NAMALWA (cell line): ENCODE data around the gene G6PD.
A peak's percentile ranks its signal among the peaks of the same experiment; 100 is the strongest.

ENCODE experiments used
- DNase-seq: peaks from one replicate; pipeline ENCODE4 v3.0.0-alpha.2; 2015; ENCODE audit warnings: low spot score

G6PD gene

DNA sequence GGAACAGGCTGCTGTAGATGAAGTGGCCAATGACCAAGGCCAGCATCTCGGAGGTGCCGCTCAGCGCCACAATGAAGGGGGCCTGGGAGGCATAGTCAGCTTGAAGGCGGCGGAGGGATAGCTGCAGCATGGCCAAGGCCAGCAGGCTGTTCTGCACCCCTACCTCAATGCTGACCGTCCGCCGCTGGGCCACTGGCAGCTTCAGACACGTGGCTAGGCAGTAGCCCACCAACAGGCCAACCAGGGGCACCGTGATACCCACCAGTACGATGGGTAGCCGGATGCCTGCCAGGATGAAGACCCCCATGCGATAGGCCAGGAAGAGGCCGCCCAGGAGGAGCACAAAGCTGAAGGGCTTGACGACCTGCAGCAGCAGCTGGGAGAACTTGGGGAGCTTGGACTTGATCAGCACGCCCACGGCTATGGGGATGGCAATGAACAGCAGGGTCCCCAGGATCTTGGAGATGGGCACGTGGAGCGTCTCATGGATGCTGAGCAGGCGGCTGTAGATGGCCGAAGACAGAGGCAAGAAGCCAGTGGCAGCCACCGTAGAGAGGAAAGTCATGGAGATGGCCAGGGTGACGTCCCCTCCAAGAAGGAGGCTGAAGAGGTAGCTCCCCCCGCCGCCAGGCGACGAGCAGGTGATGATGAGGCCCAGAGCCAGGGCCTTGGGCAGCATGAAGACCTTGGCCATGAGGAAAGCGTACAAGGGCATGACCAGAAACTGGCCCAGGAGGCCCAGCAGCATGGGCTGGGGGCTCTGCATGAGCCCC is 58.9 kb downstream of the G6PD start:
- no peak for DNase-seq

- peak; percentile 42 for DNase-seq
Observed at GRCh38 chrX:154486396-154487207, 60.0 kb downstream of the G6PD start, which contains the start of gene UBL4A. UBL4A (minus strand) TSS chrX:154486615; CDS start chrX:154486584, 31 bp downstream.

DNA sequence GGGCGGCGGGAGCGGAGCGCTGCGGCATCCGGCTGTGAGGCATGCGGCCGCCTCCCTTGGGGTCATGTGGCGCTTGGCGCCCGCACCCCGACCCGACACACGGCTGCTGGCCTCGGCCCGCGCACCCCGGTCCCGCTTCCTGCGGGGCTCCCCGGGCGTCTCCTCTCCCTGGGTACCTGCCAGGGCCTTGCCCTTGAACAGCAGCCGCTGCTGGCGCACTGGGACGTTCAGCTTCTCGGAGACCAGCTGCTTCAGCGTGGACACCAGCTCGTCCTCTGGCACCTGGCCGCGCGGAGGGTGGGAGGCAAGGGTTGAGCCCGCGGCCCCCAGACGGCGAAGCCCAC is 60.6 kb downstream of the G6PD start:
- DNase-seq = peak; percentile 37

DNA sequence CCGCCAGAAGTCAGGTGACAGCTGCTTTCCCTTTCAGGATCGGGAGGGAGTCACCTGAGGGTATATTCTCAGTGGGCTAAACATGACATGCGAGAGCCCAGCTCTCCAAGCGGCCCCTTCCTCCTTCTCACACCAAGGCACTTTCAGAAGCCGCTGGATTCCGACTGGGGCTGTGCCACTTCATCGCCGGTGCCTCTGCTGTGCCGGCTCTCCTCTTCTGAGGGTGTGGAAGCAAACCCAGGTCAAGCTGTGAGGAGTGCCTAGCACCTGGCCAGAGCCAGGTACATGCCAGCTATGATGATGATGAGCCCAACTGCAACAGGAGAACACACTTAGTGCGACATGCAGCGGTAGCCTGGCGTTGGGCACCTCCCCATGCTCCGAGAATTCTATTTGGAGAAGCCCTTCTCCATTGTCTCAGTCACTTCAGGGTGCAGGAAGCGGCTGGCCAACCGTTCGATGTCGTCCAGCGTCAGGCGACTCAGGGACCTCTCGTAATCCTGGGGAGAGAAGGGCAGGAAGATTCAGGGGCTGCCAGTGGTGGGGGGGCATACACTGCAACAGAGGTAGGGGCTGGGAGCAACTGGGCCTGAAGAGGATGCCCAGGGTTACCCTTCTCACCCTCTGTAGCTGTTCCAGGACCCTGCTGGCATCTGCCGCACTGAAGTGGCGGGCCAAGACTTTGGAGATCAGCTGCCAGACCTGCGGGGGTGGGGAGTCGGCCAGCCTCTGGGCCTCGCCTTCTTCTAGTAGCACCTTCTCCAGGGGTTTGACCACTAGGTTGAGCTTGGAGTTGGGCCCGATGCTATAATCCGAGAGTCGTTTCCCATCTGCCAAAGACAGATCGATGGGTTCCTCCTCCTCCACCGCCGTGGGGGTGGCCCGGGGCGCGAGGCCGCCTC is 61.2 kb downstream of the G6PD start:
- DNase-seq = no peak

DNA sequence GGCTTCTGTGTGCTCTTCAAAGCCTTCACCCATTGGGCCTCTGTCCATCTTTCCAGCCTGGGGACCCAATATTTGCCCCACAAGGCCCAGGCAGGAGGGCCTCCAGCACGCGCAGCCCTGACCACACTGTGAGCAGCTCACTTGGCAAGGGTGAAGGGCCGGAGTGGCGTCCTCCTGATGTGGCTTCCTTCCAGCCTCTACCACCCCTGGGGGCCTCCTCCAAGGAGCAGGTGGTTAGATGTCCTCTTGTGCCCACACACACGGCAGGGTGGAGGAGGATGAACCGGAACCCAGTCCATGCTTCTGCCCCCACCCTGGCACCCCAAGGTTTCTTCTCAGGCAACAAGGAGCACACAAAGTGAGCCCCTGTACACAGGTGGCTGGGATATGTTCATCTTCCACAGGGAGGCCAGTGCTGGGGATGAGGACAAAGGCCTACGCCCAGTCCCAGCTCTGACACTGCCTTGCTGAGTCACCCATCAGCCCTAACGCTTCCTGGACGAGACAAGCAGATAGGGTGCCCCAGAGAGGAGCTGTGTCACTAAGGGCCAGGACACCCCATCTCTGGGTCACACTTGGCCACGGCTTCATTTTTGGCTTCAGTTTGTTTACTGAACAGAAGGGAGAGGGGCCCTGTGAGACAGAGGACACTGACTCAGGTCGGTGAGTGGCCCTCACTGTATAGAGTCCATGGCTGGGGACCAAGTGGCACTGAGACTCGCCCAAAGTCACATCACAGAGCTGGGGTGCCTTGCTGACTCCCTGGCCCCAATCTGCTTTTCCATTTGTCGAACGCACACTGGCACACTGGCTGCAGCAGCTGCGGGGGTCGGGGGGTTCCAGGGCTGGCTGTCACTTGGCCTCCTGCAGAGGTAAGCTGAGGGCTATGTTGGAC is 62.1 kb downstream of the G6PD start:
- no peak for DNase-seq

GRCh38 chrX:154483325-154483724 is 63.3 kb downstream of the G6PD start:
- DNase-seq = no peak

GRCh38 chrX:154482786-154483185 is 63.9 kb downstream of the G6PD start:
- no peak for DNase-seq

- no peak for DNase-seq
Observed at GRCh38 chrX:154481911-154482601, 64.6 kb downstream of the G6PD start.
